HepG2 (cell line): ENCODE data around the gene ZNF644. TPM values are rescaled to one million over a fixed set of nuclear protein-coding genes. Genes with fewer than 3 reads are reported as not detected.

ENCODE experiments used
- ETV6 ChIP-seq: sonication (generic); formaldehyde crosslinking; conservative IDR thresholded peaks from 2 replicates; pipeline ENCODE4 v1.4.0; 2020; ENCODE audit warnings: missing genetic modification reagents
- FOXO1 ChIP-seq: sonication (generic); formaldehyde crosslinking; IDR thresholded peaks from 2 replicates; pipeline ENCODE4 v1.4.0; 2020; ENCODE audit warnings: missing genetic modification reagents
- JARID2 ChIP-seq: sonication (generic); formaldehyde crosslinking; IDR thresholded peaks from 2 replicates; pipeline ENCODE4 v1.8.1; 2023; ENCODE audit warnings: missing genetic modification reagents, inconsistent platforms; ENCODE audit not compliant: insufficient replicate concordance
- KDM6A ChIP-seq: IDR thresholded peaks from 2 replicates; pipeline ENCODE4 v1.6.1; 2016; ENCODE audit warnings: low read depth
- KLF15 ChIP-seq: sonication (generic); formaldehyde crosslinking; IDR thresholded peaks from 2 replicates; pipeline ENCODE4 v1.8.1; 2023; ENCODE audit warnings: borderline replicate concordance, mild to moderate bottlenecking, inconsistent platforms, missing genetic modification reagents, mixed read lengths
- MYNN ChIP-seq: sonication (generic); formaldehyde crosslinking; IDR thresholded peaks from 2 replicates; pipeline ENCODE4 v1.4.0; 2020; ENCODE audit warnings: mild to moderate bottlenecking, low read depth, missing genetic modification reagents
- NFKB2 ChIP-seq: sonication (generic); formaldehyde crosslinking; IDR thresholded peaks from 2 replicates; pipeline ENCODE4 v1.4.0; 2020; ENCODE audit warnings: missing genetic modification reagents, borderline replicate concordance
- NR1H2 ChIP-seq: sonication (generic); formaldehyde crosslinking; IDR thresholded peaks from 2 replicates; pipeline ENCODE4 v1.8.1; 2022; ENCODE audit warnings: low read depth, missing genetic modification reagents, borderline replicate concordance
- PTBP1 ChIP-seq: fragments of 200-400 bp; formaldehyde crosslinking; IDR thresholded peaks from 2 replicates; pipeline ENCODE4 v1.6.1; 2018; ENCODE audit warnings: low read length, low read depth; ENCODE audit not compliant: poor library complexity, severe bottlenecking
- RBFOX2 ChIP-seq: fragments of 200-400 bp; formaldehyde crosslinking; IDR thresholded peaks from 2 replicates; pipeline ENCODE4 v1.6.1; 2017; ENCODE audit warnings: low read depth, mild to moderate bottlenecking, low read length
- SMAD3 ChIP-seq: sonication (generic); formaldehyde crosslinking; IDR thresholded peaks from 2 replicates; pipeline ENCODE4 v1.4.0; 2020; ENCODE audit warnings: missing genetic modification reagents
- SNRNP70 ChIP-seq: fragments of 200-400 bp; formaldehyde crosslinking; IDR thresholded peaks from 2 replicates; pipeline ENCODE4 v1.6.1; 2017; ENCODE audit warnings: mild to moderate bottlenecking, low read depth, low read length, moderate library complexity
- SP5 ChIP-seq: IDR thresholded peaks from 2 replicates; pipeline ENCODE4 v1.6.1; 2016; ENCODE audit warnings: low read depth, borderline replicate concordance
- SRSF4 ChIP-seq: fragments of 200-400 bp; formaldehyde crosslinking; IDR thresholded peaks from one replicate; pipeline ENCODE4 v1.6.1; 2018; ENCODE audit warnings: mild to moderate bottlenecking, low read depth, low read length, moderate library complexity; ENCODE audit not compliant: poor library complexity, severe bottlenecking
- SRY ChIP-seq: sonication (generic); formaldehyde crosslinking; IDR thresholded peaks from 2 replicates; pipeline ENCODE4 v1.8.0; 2022; ENCODE audit warnings: mild to moderate bottlenecking, missing genetic modification reagents
- ZBTB1 ChIP-seq: sonication (generic); formaldehyde crosslinking; IDR thresholded peaks from 2 replicates; pipeline ENCODE4 v1.4.0; 2020; ENCODE audit warnings: missing genetic modification reagents, borderline replicate concordance
- ZFP82 ChIP-seq: sonication (generic); formaldehyde crosslinking; IDR thresholded peaks from 2 replicates; pipeline ENCODE4 v1.5.1; 2020; ENCODE audit warnings: mild to moderate bottlenecking, missing genetic modification reagents, borderline replicate concordance
- ZNF224 ChIP-seq: sonication (generic); formaldehyde crosslinking; IDR thresholded peaks from 2 replicates; pipeline ENCODE4 v1.5.0; 2020; ENCODE audit warnings: mild to moderate bottlenecking, missing genetic modification reagents
- ZNF253 ChIP-seq: sonication (generic); formaldehyde crosslinking; IDR thresholded peaks from 2 replicates; pipeline ENCODE4 v1.8.0; 2022; ENCODE audit warnings: mild to moderate bottlenecking, missing genetic modification reagents, borderline replicate concordance
- ZNF280D ChIP-seq: sonication (generic); formaldehyde crosslinking; IDR thresholded peaks from 2 replicates; pipeline ENCODE4 v1.5.1; 2020; ENCODE audit warnings: mild to moderate bottlenecking, missing genetic modification reagents
- ZNF569 ChIP-seq: sonication (generic); formaldehyde crosslinking; IDR thresholded peaks from 2 replicates; pipeline ENCODE4 v1.5.0; 2020; ENCODE audit warnings: mild to moderate bottlenecking, missing genetic modification reagents, moderate library complexity, borderline replicate concordance
- ZNF644 ChIP-seq: IDR thresholded peaks from 2 replicates; pipeline ENCODE4 v1.6.1; 2016; ENCODE audit warnings: low read depth
- ZNF788 ChIP-seq: sonication (generic); formaldehyde crosslinking; IDR thresholded peaks from 2 replicates; pipeline ENCODE4 v1.5.0; 2020; ENCODE audit warnings: mild to moderate bottlenecking, missing genetic modification reagents, borderline replicate concordance
- ZSCAN5A ChIP-seq: sonication (generic); formaldehyde crosslinking; IDR thresholded peaks from 2 replicates; pipeline ENCODE4 v1.8.0; 2022; ENCODE audit warnings: mild to moderate bottlenecking, missing genetic modification reagents, borderline replicate concordance
- polyA plus RNA-seq, 8 experiments: library from polyadenylated mRNA; depleted of rRNA in 3 of 8; stranded (reverse) in 7 of 8; unstranded in 1 of 8; fragments of >200 nt; fragmentation: Illumina TruSeq in 4 of 8; extraction: Trizol in 4 of 8; gene quantifications; 2 replicates each; pipeline versions ENCODE4 v1.2.1 to v1.2.3, GENCODE V29; 2011 to 2016; ENCODE audit warnings: low read depth in 4 of 8, missing spikeins in 1 of 8, mixed read lengths in 1 of 8; ENCODE audit not compliant: insufficient read depth in 1 of 8
- total RNA-seq, 5 experiments: library from RNA; depleted of rRNA; stranded (reverse); fragments of >200 nt; fragmentation: Illumina TruSeq; extraction: Trizol; gene quantifications; 2 replicates each; pipeline ENCODE4 v1.2.3, GENCODE V29; 2016; ENCODE audit warnings: low read depth in 1 of 5
- TF ChIP-seq, protein P1 (sequence below): sonication (generic); formaldehyde crosslinking; IDR thresholded peaks from 2 replicates; pipeline ENCODE4 v1.4.0; 2020; ENCODE audit warnings: missing genetic modification reagents

The ZNF644 gene
- total and polyA plus RNA-seq, 2 of the 13 experiments (the other 11 are each of a cell fraction or from before 2014, with no cell fraction given) = 17.7 to 51.7 TPM

DNA sequence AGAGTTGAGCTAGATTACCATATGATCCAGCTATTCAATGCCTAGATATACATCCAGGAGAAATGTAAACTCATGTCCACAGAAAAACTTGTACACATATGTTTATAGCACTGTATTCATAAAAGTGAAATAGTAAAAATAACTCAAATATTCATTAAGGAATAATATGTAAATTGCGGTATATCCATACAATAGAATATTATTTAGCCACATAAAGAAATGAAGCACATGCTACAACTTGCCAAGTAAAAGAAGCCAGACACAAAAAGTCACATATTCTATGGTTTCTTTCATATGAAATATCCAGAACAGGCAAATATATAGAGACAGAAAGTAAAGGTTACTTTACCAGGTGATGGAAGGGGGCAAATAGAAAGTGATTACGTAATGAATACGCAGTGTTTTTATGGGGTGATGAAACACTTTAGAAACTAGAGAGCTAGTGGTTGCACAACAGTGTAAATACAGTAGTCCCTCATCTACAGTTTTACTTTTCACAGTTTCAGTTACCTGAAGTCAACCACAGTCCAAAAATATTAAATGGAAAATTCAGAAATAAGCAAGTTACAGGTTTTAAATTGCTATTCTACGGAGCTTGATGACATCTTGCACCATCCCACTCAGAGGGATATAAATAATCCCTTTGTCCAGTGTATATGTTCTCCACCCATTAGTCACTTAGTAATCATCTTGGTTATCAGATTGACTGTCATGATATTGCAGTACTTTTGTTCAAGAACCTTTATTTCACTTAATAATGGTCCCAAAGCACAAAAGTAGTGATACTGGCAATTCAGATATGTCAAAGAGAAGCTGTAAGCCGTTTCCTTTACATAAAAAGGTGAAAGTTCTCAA lies 62.3 kb downstream of the ZNF644 start (continued):
- TF ChIP-seq PTBP1 = no peak
- no peak for TF ChIP-seq JARID2 (CRISPR knock-in tag)
- no peak for TF ChIP-seq ZNF569 (CRISPR knock-in tag)
- peak; percentile 65; the same call in 1 of the 2 replicates for TF ChIP-seq ZNF644 (CRISPR knock-in tag)
- no peak for TF ChIP-seq ZBTB1 (CRISPR knock-in tag)
- no peak for TF ChIP-seq ZFP82 (CRISPR knock-in tag)
- no peak for TF ChIP-seq MYNN (CRISPR knock-in tag)
- no peak for TF ChIP-seq SRY (CRISPR knock-in tag)
- TF ChIP-seq, protein P1, sequence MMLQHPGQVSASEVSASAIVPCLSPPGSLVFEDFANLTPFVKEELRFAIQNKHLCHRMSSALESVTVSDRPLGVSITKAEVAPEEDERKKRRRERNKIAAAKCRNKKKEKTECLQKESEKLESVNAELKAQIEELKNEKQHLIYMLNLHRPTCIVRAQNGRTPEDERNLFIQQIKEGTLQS = peak; percentile 85
- no peak for TF ChIP-seq NFKB2
- TF ChIP-seq ZNF253 (CRISPR knock-in tag) = no peak
- TF ChIP-seq ZSCAN5A (CRISPR knock-in tag) = no peak
- no peak for TF ChIP-seq ZNF224
- TF ChIP-seq NR1H2 (CRISPR knock-in tag) = no peak
- TF ChIP-seq SMAD3 (CRISPR knock-in tag) = 0 out of 2 replicates have a peak, but pooled peaks have one; percentile 42
- TF ChIP-seq SNRNP70 = no peak
- TF ChIP-seq RBFOX2 = no peak
- peak; percentile 41; the same call in 1 of the 2 replicates for TF ChIP-seq FOXO1 (CRISPR knock-in tag)
- TF ChIP-seq SP5 (CRISPR knock-in tag) = no peak
- peak; percentile 63; the same call in 1 of the 2 replicates for TF ChIP-seq ZNF280D (CRISPR knock-in tag)
- no peak for TF ChIP-seq KLF15 (CRISPR knock-in tag)
- no peak for TF ChIP-seq SRSF4
- no peak for TF ChIP-seq KDM6A (CRISPR knock-in tag)
- TF ChIP-seq ZNF788 (CRISPR knock-in tag) = no peak
- TF ChIP-seq ETV6 (CRISPR knock-in tag) = no peak
